ENCODE measurements around the gene MAOA.

Gene MAOA

GRCh38 chrX:43629229-43629628 lies 26.9 kb upstream of the MAOA start:
- ChIA-PET POLR2A (no interaction called here), CTCF (no interaction called here)
- no peaks in the 10 kb centered on the region for H3K4me1 ChIP-seq (ENCODE audit: control extremely low read depth in 1 of 4, control insufficient read depth in 4 of 4, insufficient read depth in 4 of 4, low read length in 3 of 4)
- no peak overlapping the region for H3K27ac ChIP-seq (ENCODE audit: insufficient read depth in 1 of 2, low read depth in 1 of 2, low read length in 2 of 2, poor library complexity in 1 of 2, severe bottlenecking in 2 of 2)
- no peaks in the 10 kb centered on the region for H3K9me3 ChIP-seq (ENCODE audit: control extremely low read depth in 1 of 5, control insufficient read depth in 4 of 5, insufficient read depth in 2 of 5, low read depth in 1 of 5, low read length in 4 of 5)
- no peak for DNase-seq
- no peaks in the 10 kb centered on the region for H3K36me3 ChIP-seq (ENCODE audit: control insufficient read depth in 4 of 4, insufficient read depth in 4 of 4, low read length in 3 of 4)
- H3K27me3 ChIP-seq (replicated peaks in 2 of 5; ENCODE audit: control insufficient read depth in 4 of 5, insufficient read depth in 5 of 5, low read length in 4 of 5): peaks cover 0 to 2% (median 0%) of the 10 kb centered on the region in 5 experiments
- WGBS (ENCODE audit: insufficient coverage): no CpG with 5 or more reads among the region's 1 CpG
- no peak overlapping the region for H3K4me3 ChIP-seq (ENCODE audit: control insufficient read depth in 1 of 7, extremely low read depth in 1 of 7, insufficient read depth in 4 of 7, low read depth in 2 of 7, low read length in 6 of 7)

- CTCF ChIA-PET: no interaction called here
- 57% methylated on average over 1 of the region's 1 CpG for WGBS (ENCODE audit: insufficient coverage)
Measured at GRCh38 chrX:43631841-43632240, 24.3 kb upstream of the MAOA start.

GRCh38 chrX:43633081-43633480 lies 23.0 kb upstream of the MAOA start:
- ChIA-PET CTCF (no interaction called here), POLR2A (no interaction called here)
- Histone ChIP-seq H3K9me3 (ENCODE audit: control extremely low read depth in 1 of 5, control insufficient read depth in 4 of 5, insufficient read depth in 2 of 5, low read depth in 1 of 5, low read length in 4 of 5) (no peaks in the 10 kb centered on the region), H3K27me3 (replicated peaks in 2 of 5; ENCODE audit: control insufficient read depth in 4 of 5, insufficient read depth in 5 of 5, low read length in 4 of 5) (no peaks in the 10 kb centered on the region), H3K4me3 (ENCODE audit: control insufficient read depth in 1 of 7, extremely low read depth in 1 of 7, insufficient read depth in 4 of 7, low read depth in 2 of 7, low read length in 6 of 7) (no peak overlapping the region), H3K27ac (ENCODE audit: insufficient read depth in 1 of 2, low read depth in 1 of 2, low read length in 2 of 2, poor library complexity in 1 of 2, severe bottlenecking in 2 of 2) (no peak overlapping the region), H3K36me3 (ENCODE audit: control insufficient read depth in 4 of 4, insufficient read depth in 4 of 4, low read length in 3 of 4) (no peaks in the 10 kb centered on the region), H3K4me1 (ENCODE audit: control extremely low read depth in 1 of 4, control insufficient read depth in 4 of 4, insufficient read depth in 4 of 4, low read length in 3 of 4) (no peaks in the 10 kb centered on the region)
- 90% methylated on average over 1 of the region's 1 CpG for WGBS (ENCODE audit: insufficient coverage)
- no peak for DNase-seq

More at GRCh38 chrX:43631841-43632240, 24.3 kb upstream of the MAOA start:
- Histone ChIP-seq H3K4me1 (ENCODE audit: control extremely low read depth in 1 of 4, control insufficient read depth in 4 of 4, insufficient read depth in 4 of 4, low read length in 3 of 4) (no peaks in the 10 kb centered on the region), H3K4me3 (ENCODE audit: control insufficient read depth in 1 of 7, extremely low read depth in 1 of 7, insufficient read depth in 4 of 7, low read depth in 2 of 7, low read length in 6 of 7) (no peak overlapping the region), H3K36me3 (ENCODE audit: control insufficient read depth in 4 of 4, insufficient read depth in 4 of 4, low read length in 3 of 4) (no peaks in the 10 kb centered on the region), H3K27ac (ENCODE audit: insufficient read depth in 1 of 2, low read depth in 1 of 2, low read length in 2 of 2, poor library complexity in 1 of 2, severe bottlenecking in 2 of 2) (no peak overlapping the region), H3K9me3 (ENCODE audit: control extremely low read depth in 1 of 5, control insufficient read depth in 4 of 5, insufficient read depth in 2 of 5, low read depth in 1 of 5, low read length in 4 of 5) (no peaks in the 10 kb centered on the region), H3K27me3 (replicated peaks in 2 of 5; ENCODE audit: control insufficient read depth in 4 of 5, insufficient read depth in 5 of 5, low read length in 4 of 5) (peaks cover 0 to 2% (median 0%) of the 10 kb centered on the region in 5 experiments)
- POLR2A ChIA-PET: no interaction called here
- DNase-seq: no peak

- no peak overlapping the region for H3K4me3 ChIP-seq (ENCODE audit: control insufficient read depth in 1 of 7, extremely low read depth in 1 of 7, insufficient read depth in 4 of 7, low read depth in 2 of 7, low read length in 6 of 7)
- no peaks in the 10 kb centered on the region for H3K4me1 ChIP-seq (ENCODE audit: control extremely low read depth in 1 of 4, control insufficient read depth in 4 of 4, insufficient read depth in 4 of 4, low read length in 3 of 4)
- H3K27ac ChIP-seq (ENCODE audit: insufficient read depth in 1 of 2, low read depth in 1 of 2, low read length in 2 of 2, poor library complexity in 1 of 2, severe bottlenecking in 2 of 2): no peak overlapping the region
- WGBS (ENCODE audit: insufficient coverage): 86% methylated on average over 1 of the region's 3 CpGs
- no peaks in the 10 kb centered on the region for H3K9me3 ChIP-seq (ENCODE audit: control extremely low read depth in 1 of 5, control insufficient read depth in 4 of 5, insufficient read depth in 2 of 5, low read depth in 1 of 5, low read length in 4 of 5)
- ChIA-PET POLR2A (no interaction called here), CTCF (interaction anchor here (0.6 kb wide), 1 partner anchor 286 kb away, joined by 3 read pairs; no protein-coding TSS in a partner anchor)
- DNase-seq: no peak
- no peaks in the 10 kb centered on the region for H3K27me3 ChIP-seq (replicated peaks in 2 of 5; ENCODE audit: control insufficient read depth in 4 of 5, insufficient read depth in 5 of 5, low read length in 4 of 5)
- no peaks in the 10 kb centered on the region for H3K36me3 ChIP-seq (ENCODE audit: control insufficient read depth in 4 of 4, insufficient read depth in 4 of 4, low read length in 3 of 4)
Measured at GRCh38 chrX:43633757-43634156, 22.3 kb upstream of the MAOA start.

GRCh38 chrX:43640482-43640881 lies 15.6 kb upstream of the MAOA start:
- CTCF ChIA-PET: no interaction called here
- H3K4me3 ChIP-seq (ENCODE audit: control insufficient read depth in 1 of 7, extremely low read depth in 1 of 7, insufficient read depth in 4 of 7, low read depth in 2 of 7, low read length in 6 of 7): no peak overlapping the region
- DNase-seq: no peak
- no peak overlapping the region for H3K27ac ChIP-seq (ENCODE audit: insufficient read depth in 1 of 2, low read depth in 1 of 2, low read length in 2 of 2, poor library complexity in 1 of 2, severe bottlenecking in 2 of 2)
- no peaks in the 10 kb centered on the region for H3K36me3 ChIP-seq (ENCODE audit: control insufficient read depth in 4 of 4, insufficient read depth in 4 of 4, low read length in 3 of 4)
- peaks cover 0 to 18% (median 9%) of the 10 kb centered on the region in 4 experiments for H3K4me1 ChIP-seq (ENCODE audit: control extremely low read depth in 1 of 4, control insufficient read depth in 4 of 4, insufficient read depth in 4 of 4, low read length in 3 of 4)
- WGBS (ENCODE audit: insufficient coverage): 95% methylated on average over 5 of the region's 5 CpGs
- POLR2A ChIA-PET: no interaction called here
- H3K27me3 ChIP-seq (replicated peaks in 2 of 5; ENCODE audit: control insufficient read depth in 4 of 5, insufficient read depth in 5 of 5, low read length in 4 of 5): no peaks in the 10 kb centered on the region
- H3K9me3 ChIP-seq (ENCODE audit: control extremely low read depth in 1 of 5, control insufficient read depth in 4 of 5, insufficient read depth in 2 of 5, low read depth in 1 of 5, low read length in 4 of 5): no peaks in the 10 kb centered on the region

GRCh38 chrX:43641691-43642090 lies 14.4 kb upstream of the MAOA start:
- Histone ChIP-seq H3K9me3 (ENCODE audit: control extremely low read depth in 1 of 5, control insufficient read depth in 4 of 5, insufficient read depth in 2 of 5, low read depth in 1 of 5, low read length in 4 of 5) (no peaks in the 10 kb centered on the region), H3K36me3 (ENCODE audit: control insufficient read depth in 4 of 4, insufficient read depth in 4 of 4, low read length in 3 of 4) (no peaks in the 10 kb centered on the region), H3K4me3 (ENCODE audit: control insufficient read depth in 1 of 7, extremely low read depth in 1 of 7, insufficient read depth in 4 of 7, low read depth in 2 of 7, low read length in 6 of 7) (no peak overlapping the region), H3K27me3 (replicated peaks in 2 of 5; ENCODE audit: control insufficient read depth in 4 of 5, insufficient read depth in 5 of 5, low read length in 4 of 5) (no peaks in the 10 kb centered on the region), H3K27ac (ENCODE audit: insufficient read depth in 1 of 2, low read depth in 1 of 2, low read length in 2 of 2, poor library complexity in 1 of 2, severe bottlenecking in 2 of 2) (no peak overlapping the region), H3K4me1 (ENCODE audit: control extremely low read depth in 1 of 4, control insufficient read depth in 4 of 4, insufficient read depth in 4 of 4, low read length in 3 of 4) (peaks cover 0 to 18% (median 9%) of the 10 kb centered on the region in 4 experiments)
- ChIA-PET CTCF (no interaction called here), POLR2A (no interaction called here)
- no peak for DNase-seq

GRCh38 chrX:43643201-43643600 lies 12.9 kb upstream of the MAOA start:
- 100% methylated on average over 1 of the region's 1 CpG for WGBS (ENCODE audit: insufficient coverage)
- DNase-seq: no peak
- Histone ChIP-seq H3K27ac (ENCODE audit: insufficient read depth in 1 of 2, low read depth in 1 of 2, low read length in 2 of 2, poor library complexity in 1 of 2, severe bottlenecking in 2 of 2) (no peak overlapping the region), H3K36me3 (ENCODE audit: control insufficient read depth in 4 of 4, insufficient read depth in 4 of 4, low read length in 3 of 4) (no peaks in the 10 kb centered on the region), H3K4me3 (ENCODE audit: control insufficient read depth in 1 of 7, extremely low read depth in 1 of 7, insufficient read depth in 4 of 7, low read depth in 2 of 7, low read length in 6 of 7) (no peak overlapping the region), H3K4me1 (ENCODE audit: control extremely low read depth in 1 of 4, control insufficient read depth in 4 of 4, insufficient read depth in 4 of 4, low read length in 3 of 4) (peaks cover 0 to 18% (median 9%) of the 10 kb centered on the region in 4 experiments), H3K9me3 (ENCODE audit: control extremely low read depth in 1 of 5, control insufficient read depth in 4 of 5, insufficient read depth in 2 of 5, low read depth in 1 of 5, low read length in 4 of 5) (no peaks in the 10 kb centered on the region), H3K27me3 (replicated peaks in 2 of 5; ENCODE audit: control insufficient read depth in 4 of 5, insufficient read depth in 5 of 5, low read length in 4 of 5) (no peaks in the 10 kb centered on the region)
- CTCF ChIA-PET: no interaction called here
- POLR2A ChIA-PET: no interaction called here

Measured in common myeloid progenitor, CD34-positive (primary cell).